HG02852 (cell line): ENCODE data around the gene OTULIN.

Experiments used
- ATAC-seq: cut with Tn5 transposase; IDR thresholded peaks from one replicate; pipeline ENCODE4 v1.9.1; 2021; ENCODE audit warnings: mild to moderate bottlenecking, moderate library complexity; ENCODE audit not compliant: unreplicated experiment

Gene OTULIN

DNA sequence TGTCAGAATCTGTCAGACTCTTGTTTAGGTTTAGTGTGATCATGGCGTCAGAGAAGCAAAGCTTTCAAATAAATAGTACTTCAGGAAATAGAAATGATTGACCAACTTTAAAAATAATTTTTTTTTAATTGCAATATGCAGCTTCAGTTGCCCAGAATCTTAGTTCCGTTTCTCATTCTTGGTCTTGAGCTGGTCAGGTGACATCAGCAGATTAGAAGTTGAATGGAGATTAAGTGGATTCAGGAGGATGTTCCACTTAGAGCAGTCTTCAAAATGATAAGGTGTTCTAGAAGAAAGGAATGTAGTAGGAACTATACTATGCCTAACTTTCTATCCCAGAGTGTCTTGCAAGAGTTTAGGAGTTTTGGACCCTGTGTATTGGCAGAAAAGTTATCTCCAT, 30.6 kb downstream of the OTULIN start:
- ATAC-seq = no peak

- no peak for ATAC-seq
Observed at GRCh38 chr5:14696057-14696456, 31.5 kb downstream of the OTULIN start.

DNA sequence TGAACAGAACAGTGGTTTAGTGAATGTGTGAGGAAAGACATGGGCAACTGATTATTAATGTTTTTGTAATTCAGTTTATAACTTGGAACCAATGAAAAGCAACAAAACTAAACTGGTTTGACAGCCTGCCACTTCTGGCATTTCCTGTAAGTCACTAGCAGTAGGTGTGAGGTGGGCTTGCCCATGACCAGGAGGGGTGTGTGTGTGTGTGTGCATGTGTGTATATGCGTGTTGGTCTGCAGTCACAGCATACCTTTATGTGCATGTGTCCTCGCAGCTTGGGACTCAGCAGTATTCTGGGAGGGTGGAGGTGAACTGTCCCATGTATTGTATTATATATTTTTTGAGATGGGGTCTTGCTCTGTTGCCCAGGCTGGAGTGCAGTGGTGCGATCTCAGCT, 32.3 kb downstream of the OTULIN start:
- no peak for ATAC-seq

- ATAC-seq = no peak
Observed at GRCh38 chr5:14698495-14698894, 34.0 kb downstream of the OTULIN start.

GRCh38 chr5:14699159-14699558, 34.6 kb downstream of the OTULIN start:
- ATAC-seq = no peak

- no peak for ATAC-seq
Observed at GRCh38 chr5:14699807-14700400, 35.4 kb downstream of the OTULIN start.

GRCh38 chr5:14700478-14701436, 36.2 kb downstream of the OTULIN start:
- no peak for ATAC-seq

DNA sequence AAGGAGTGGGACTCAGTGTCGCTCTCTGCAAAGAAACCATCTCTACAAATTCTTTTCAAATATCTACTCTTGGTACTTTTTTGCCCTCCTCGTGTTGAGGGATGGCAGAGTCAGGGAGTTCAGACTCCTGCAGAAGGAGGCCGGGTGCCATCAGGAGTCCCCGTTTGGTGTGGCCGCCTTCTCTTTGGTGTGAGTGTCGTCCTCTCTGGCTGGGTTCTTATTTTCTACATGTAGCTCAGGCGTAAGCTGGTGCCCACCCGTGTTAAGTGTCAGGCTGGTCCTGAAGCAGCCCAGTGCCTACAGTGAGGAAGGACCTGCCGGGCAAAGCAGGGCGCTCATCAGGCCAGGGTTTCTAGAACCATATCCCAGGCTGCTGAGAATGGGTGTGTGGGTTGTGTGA, 37.0 kb downstream of the OTULIN start:
- ATAC-seq = no peak

DNA sequence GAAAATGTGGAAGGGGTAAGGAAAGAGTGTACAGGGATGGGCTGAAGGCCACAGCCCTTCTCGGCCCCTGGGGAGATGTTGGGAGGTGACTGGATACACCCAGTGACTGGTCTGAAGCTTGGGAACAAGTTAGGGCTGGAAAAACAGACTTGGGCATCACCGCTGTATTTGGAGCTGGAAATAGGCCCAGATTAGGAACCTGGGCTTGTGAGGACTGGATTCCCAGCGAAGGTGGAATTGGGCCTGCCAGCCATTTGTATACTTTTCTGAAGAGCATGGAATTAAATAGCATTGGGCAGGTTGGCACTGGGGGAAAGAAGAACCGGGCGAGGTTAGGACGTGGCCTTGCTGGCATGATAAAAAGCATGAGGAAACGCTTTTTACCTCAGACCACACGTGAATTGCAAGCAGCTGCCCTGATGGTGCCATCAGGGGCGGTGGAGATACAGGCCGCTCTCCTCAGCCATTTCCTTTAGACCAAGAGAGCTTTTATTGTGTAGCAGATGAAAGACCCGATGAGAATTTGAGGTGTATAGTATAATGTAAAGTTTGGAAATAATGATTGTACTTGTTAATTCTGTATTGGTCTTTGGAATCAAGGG, 37.8 kb downstream of the OTULIN start:
- no peak for ATAC-seq

DNA sequence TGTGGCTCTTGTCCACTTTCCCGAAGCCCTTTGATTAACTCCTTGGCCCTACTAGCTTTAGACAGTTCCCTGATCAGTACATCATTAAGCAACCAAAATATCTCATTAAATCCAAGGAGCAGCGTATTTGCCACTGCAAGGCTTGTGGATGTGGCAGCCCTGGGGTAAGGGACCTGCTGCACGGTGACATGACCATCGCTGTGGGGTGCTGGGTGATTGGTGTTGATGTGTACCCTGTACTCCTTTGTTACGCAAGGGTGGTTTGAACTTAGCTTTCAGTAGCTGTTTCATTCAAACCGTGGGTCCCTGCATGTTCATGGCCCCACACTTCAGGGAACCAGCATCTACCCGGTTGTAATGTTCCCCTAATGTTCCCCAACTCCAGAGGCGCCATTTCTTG, 41.0 kb downstream of the OTULIN start:
- no peak for ATAC-seq

- no peak for ATAC-seq
Observed at GRCh38 chr5:14706615-14707021, 42.1 kb downstream of the OTULIN start.

DNA sequence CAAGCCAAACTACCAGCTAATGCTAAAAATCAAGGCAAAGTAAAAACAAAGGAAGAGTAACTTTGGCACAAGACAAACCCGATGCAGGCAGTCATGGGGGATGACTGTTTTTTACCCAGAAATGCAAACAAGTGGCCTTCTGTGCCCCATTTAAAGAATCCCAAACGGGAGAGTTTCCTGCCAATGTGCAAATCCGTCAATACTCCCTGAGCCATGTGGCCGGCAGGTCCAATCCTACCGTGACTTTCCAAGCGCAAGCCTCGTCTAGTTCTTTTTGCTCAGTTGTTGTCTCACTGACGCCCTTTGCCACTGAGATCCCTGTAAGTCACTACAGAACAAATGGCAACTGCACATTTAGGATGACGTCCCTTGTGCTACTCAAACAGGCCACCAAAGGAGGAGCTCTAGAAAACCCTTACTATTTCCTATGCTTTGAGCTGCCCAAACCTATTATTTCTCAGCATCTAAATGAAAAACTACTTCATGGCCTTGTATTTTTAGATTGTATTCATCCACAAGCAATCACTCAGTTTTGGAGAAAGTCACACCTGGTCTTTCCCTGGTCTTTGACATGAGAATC, 43.4 kb downstream of the OTULIN start:
- ATAC-seq = no peak

GRCh38 chr5:14708551-14708950, 44.0 kb downstream of the OTULIN start:
- no peak for ATAC-seq

GRCh38 chr5:14710313-14710994, 45.9 kb downstream of the OTULIN start:
- no peak for ATAC-seq

DNA sequence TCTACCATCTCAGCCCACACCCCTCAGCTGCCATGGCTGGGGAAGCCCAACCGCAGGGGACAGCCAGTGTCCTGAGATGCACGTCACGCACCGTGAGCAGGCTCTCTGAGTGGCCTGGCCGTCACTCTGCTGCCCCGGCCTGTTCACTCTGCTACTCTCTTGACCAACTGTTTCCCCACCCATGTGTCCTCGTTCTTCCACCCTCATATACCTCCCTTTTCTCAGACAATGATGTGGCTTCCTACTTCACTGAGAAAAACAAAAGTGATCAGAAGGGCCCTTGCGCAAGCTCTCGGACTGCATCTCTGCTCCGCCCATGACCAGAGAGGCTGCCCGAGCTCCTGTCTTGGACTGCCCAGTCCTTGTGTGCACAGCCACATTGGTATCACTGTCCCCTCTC, 47.6 kb downstream of the OTULIN start:
- ATAC-seq = no peak

DNA sequence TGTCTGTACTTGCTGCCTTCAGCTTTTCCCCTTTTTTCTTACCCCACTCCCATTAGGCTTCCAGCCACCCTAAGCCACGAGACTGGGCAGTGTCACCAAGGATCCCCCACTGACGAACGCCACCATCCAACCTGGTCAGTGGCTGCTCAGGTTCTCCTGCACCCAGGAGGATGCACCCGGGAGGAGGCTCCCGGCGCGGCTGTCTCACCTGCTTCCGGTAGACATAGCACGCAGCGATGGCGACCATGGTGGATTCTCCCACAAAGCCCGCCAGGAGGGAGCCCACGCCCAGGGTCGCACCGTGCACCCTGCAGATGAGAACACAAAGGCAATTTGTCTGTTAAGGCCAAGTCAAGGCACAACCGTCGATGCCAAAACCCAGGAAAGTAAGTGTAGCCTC, 48.1 kb downstream of the OTULIN start:
- ATAC-seq = no peak

- no peak for ATAC-seq
Observed at GRCh38 chr5:14713476-14714390, 49.2 kb downstream of the OTULIN start.

DNA sequence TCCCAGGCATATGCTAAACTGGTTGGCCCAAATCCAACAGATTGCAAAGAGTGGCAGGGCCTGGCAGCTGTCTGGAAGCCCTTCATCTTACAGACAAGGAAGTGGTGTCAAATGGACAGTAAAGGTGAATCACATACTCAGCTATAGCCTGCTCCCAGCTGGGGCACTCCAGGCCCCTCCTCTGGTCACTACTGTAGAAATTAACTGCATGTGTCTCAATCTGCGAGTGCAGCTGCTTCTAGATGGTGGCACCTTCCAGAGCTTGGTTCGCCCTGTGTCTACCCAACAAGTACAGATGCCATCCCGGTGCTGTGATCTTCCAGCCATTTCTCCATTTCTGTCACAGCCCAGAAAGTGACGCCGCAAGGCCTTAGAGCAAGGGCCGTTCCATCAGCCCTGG, 50.2 kb downstream of the OTULIN start:
- ATAC-seq = no peak

DNA sequence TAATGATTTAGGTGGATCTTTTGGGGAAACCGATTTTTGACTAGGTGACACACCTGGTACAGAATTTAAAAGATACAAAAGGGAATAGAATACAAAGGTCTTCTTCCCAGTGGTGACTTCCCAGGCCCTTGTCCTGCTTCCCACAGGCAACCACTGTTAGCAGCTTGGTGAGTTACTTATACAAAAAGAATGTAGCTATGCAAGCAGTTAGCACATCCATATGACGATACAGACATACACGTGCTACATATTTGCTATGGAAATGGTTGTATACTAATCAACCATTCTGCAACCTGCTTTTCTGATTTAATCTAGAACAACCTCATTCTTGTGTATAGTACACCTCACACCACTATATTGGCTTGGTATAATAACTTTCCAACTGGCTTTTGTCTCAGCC, 51.0 kb downstream of the OTULIN start:
- ATAC-seq = no peak
